Fibroblast of pulmonary artery (primary cell): ENCODE data around the gene PPP1R1C.
A peak's percentile ranks its signal among the peaks of the same experiment; 100 is the strongest.

ENCODE experiments used
- DNase-seq: peaks from one replicate; pipeline ENCODE4 v3.0.0-alpha.2; 2010; ENCODE audit warnings: low read depth
- H3K4me3 ChIP-seq: replicated peaks from 2 replicates; pipeline ENCODE4 v1.5.1; 2011; ENCODE audit warnings: low read depth, mild to moderate bottlenecking, control low read depth, low read length, moderate library complexity
- CTCF ChIP-seq: IDR thresholded peaks from 2 replicates; pipeline ENCODE4 v1.5.1; 2011; ENCODE audit warnings: mild to moderate bottlenecking, control low read depth, low read length, inconsistent platforms; ENCODE audit errors: missing control alignments

The PPP1R1C gene

GRCh38 chr2:181947273-181947672, 38.4 kb upstream of the PPP1R1C start:
- no peak for DNase-seq
- TF ChIP-seq CTCF = no peak
- H3K4me3 ChIP-seq = no peak overlapping the region

GRCh38 chr2:181948227-181948626, 37.4 kb upstream of the PPP1R1C start:
- no peak overlapping the region for H3K4me3 ChIP-seq
- TF ChIP-seq CTCF = no peak
- no peak for DNase-seq

- no peak for TF ChIP-seq CTCF
- peak; percentile 15 for DNase-seq
- H3K4me3 ChIP-seq = no peak overlapping the region
Observed at GRCh38 chr2:181949047-181949446, 36.6 kb upstream of the PPP1R1C start.

GRCh38 chr2:181952404-181953226, 33.0 kb upstream of the PPP1R1C start:
- DNase-seq = no peak

GRCh38 chr2:181953881-181954537, 31.6 kb upstream of the PPP1R1C start:
- peak overlapping the region; percentile 39 for H3K4me3 ChIP-seq
- DNase-seq = peak; percentile 78
- peak; percentile 68 for TF ChIP-seq CTCF

More at GRCh38 chr2:181952404-181953226, 33.0 kb upstream of the PPP1R1C start:
- no peak for TF ChIP-seq CTCF
- H3K4me3 ChIP-seq = no peak overlapping the region

GRCh38 chr2:181954538-181954883, 31.1 kb upstream of the PPP1R1C start:
- H3K4me3 ChIP-seq = peak overlapping the region; percentile 39
- no peak for TF ChIP-seq CTCF
- no peak for DNase-seq
